Cerebellar nuclear complex (tissue), 1 donor: ENCODE measurements around the gene CEBPG.

Experiments
- DNase-seq, 2 experiments: peaks; one replicate each; lab custom pipeline; 2025; lab: John Stamatoyannopoulos, UW

CEBPG gene

GRCh38 chr19:33350538-33351309, 22.8 kb upstream of the CEBPG start:
- no peak for DNase-seq

- DNase-seq = no peak
Observed at GRCh38 chr19:33355535-33355934, 18.0 kb upstream of the CEBPG start.

- DNase-seq = no peak
Observed at GRCh38 chr19:33357556-33357955, 16.0 kb upstream of the CEBPG start.

GRCh38 chr19:33358408-33358807, 15.1 kb upstream of the CEBPG start:
- DNase-seq = no peak

- DNase-seq = no peak
Observed at GRCh38 chr19:33359581-33359980, 13.9 kb upstream of the CEBPG start.

GRCh38 chr19:33362508-33363228, 10.8 kb upstream of the CEBPG start:
- no peak for DNase-seq

- DNase-seq = no peak
Observed at GRCh38 chr19:33363476-33363875, 10.0 kb upstream of the CEBPG start.

- DNase-seq = no peak
Observed at GRCh38 chr19:33365691-33366090, 7.8 kb upstream of the CEBPG start.

- no peak for DNase-seq
Observed at GRCh38 chr19:33366127-33366526, 7.4 kb upstream of the CEBPG start.

- DNase-seq = no peak
Observed at GRCh38 chr19:33366897-33367296, 6.6 kb upstream of the CEBPG start.

- DNase-seq = no peak
Observed at GRCh38 chr19:33368074-33368864, 5.2 kb upstream of the CEBPG start.

- no peak for DNase-seq
Observed at GRCh38 chr19:33370783-33371182, 2.7 kb upstream of the CEBPG start.

GRCh38 chr19:33374236-33374714, 766 bp downstream of the CEBPG start:
- DNase-seq = peak in 1 of 2 experiments; percentile 34

- no peak for DNase-seq
Observed at GRCh38 chr19:33375156-33375836, 1.8 kb downstream of the CEBPG start.

- DNase-seq = no peak
Observed at GRCh38 chr19:33375837-33376159, 2.3 kb downstream of the CEBPG start.

- DNase-seq = no peak
Observed at GRCh38 chr19:33376423-33376822, 2.9 kb downstream of the CEBPG start.

- DNase-seq = no peak
Observed at GRCh38 chr19:33376941-33377557, 3.5 kb downstream of the CEBPG start.

- DNase-seq = no peak
Observed at GRCh38 chr19:33377586-33378475, 4.3 kb downstream of the CEBPG start.

GRCh38 chr19:33379151-33379829, 5.8 kb downstream of the CEBPG start:
- no peak for DNase-seq

- DNase-seq = no peak
Observed at GRCh38 chr19:33381101-33381500, 7.6 kb downstream of the CEBPG start.
